ENCODE measurements around the gene BASP1.
"Not testable (repeated sequence)": the region's sequence is repeated elsewhere in the genome, so short reads cannot be mapped to it uniquely, and the experiment has no call there.

BASP1 gene

GRCh38 chr5:17217493-17218352 lies at the start of gene BASP1:
TSS of gene BASP1 (plus strand) at chr5:17217631. CDS start at chr5:17275217, 57,586 bp downstream.
- DNase-seq, result peak; percentile 63

GRCh38 chr5:17169507-17169906 lies 47.9 kb upstream of the BASP1 start:
- DNase-seq, result no peak

- no peak for DNase-seq
These were observed 44.6 kb upstream of the BASP1 start for GRCh38 chr5:17172791-17173190.

- no peak for DNase-seq
These were observed 42.5 kb upstream of the BASP1 start for GRCh38 chr5:17174965-17175364.

- no peak for DNase-seq
These were observed 39.7 kb upstream of the BASP1 start for GRCh38 chr5:17177501-17178372.

- no peak for DNase-seq
These were observed 39.1 kb upstream of the BASP1 start for GRCh38 chr5:17178373-17178675.

GRCh38 chr5:17180330-17180843 lies 37.0 kb upstream of the BASP1 start:
- no peak for DNase-seq

- no peak for DNase-seq
These were observed 36.3 kb upstream of the BASP1 start for GRCh38 chr5:17180864-17181723.

GRCh38 chr5:17182494-17182893 lies 34.9 kb upstream of the BASP1 start:
- DNase-seq, result no peak

GRCh38 chr5:17182981-17183380 lies 34.5 kb upstream of the BASP1 start:
- DNase-seq, result no peak

- DNase-seq, result no peak
These were observed 33.6 kb upstream of the BASP1 start for GRCh38 chr5:17183831-17184230.

GRCh38 chr5:17184588-17184987 lies 32.8 kb upstream of the BASP1 start:
- no peak for DNase-seq

GRCh38 chr5:17185349-17185748 lies 32.1 kb upstream of the BASP1 start:
- DNase-seq, result no peak

GRCh38 chr5:17185773-17186172 lies 31.7 kb upstream of the BASP1 start:
- DNase-seq, result no peak

GRCh38 chr5:17186256-17186655 lies 31.2 kb upstream of the BASP1 start:
- no peak for DNase-seq

GRCh38 chr5:17187011-17187785 lies 30.2 kb upstream of the BASP1 start:
- no peak for DNase-seq

GRCh38 chr5:17187786-17188170 lies 29.7 kb upstream of the BASP1 start:
- DNase-seq, result no peak

- DNase-seq, result peak; percentile 73
These were observed 27.9 kb upstream of the BASP1 start for GRCh38 chr5:17189381-17190036.

GRCh38 chr5:17190242-17190778 lies 27.1 kb upstream of the BASP1 start:
- DNase-seq, result peak; percentile 40

- DNase-seq, result no peak
These were observed 26.5 kb upstream of the BASP1 start for GRCh38 chr5:17190799-17191391.

GRCh38 chr5:17191574-17191973 lies 25.9 kb upstream of the BASP1 start:
- not testable (repeated sequence) for DNase-seq

Data from NCI-H526 treated with DMSO at 0.1 percent for 48 hours (cell line).